H1 (cell line): ENCODE measurements around the gene PLCH2. TPM values are rescaled to one million over a fixed set of nuclear protein-coding genes. Genes with fewer than 3 reads are reported as not detected.

Experiments used
- CTCF ChIA-PET: fragments of 300-600 bp; sonication (Branson Sonifier 250); formaldehyde crosslinking; loops from one replicate; lab custom pipeline; 2021; ENCODE audit not compliant: partially characterized antibody; lab: Charles Lee
- POLR2A ChIA-PET: fragments of 300-600 bp; sonication (Branson Sonifier 250); formaldehyde crosslinking; loops from one replicate; lab custom pipeline; 2021; ENCODE audit warnings: inconsistent platforms; ENCODE audit not compliant: partially characterized antibody; lab: Charles Lee
- DNase-seq, 2 experiments: peaks; one replicate each; pipeline versions ENCODE4 v3.0.0 to v3.0.0-alpha.2; 2010 to 2022; ENCODE audit warnings: low spot score in 2 of 2, low read depth in 1 of 2, mixed read lengths in 1 of 2
- FAIRE-seq: peaks from 2 replicates; lab custom pipeline; 2011; peaks lifted over from hg19 to GRCh38; lab: Jason Lieb, UNC
- H2AFZ ChIP-seq: 2 replicates; pipeline ENCODE4 v1.8.1; 2012; ENCODE audit warnings: low read length, inconsistent platforms
- H2AK5ac ChIP-seq: 2 replicates; pipeline ENCODE4 v1.6.1; 2013; ENCODE audit warnings: low read depth, low read length
- H2BK120ac ChIP-seq: replicated peaks from 2 replicates; pipeline ENCODE3; 2013; ENCODE audit warnings: low read depth, low read length, inconsistent platforms
- H2BK12ac ChIP-seq: 2 replicates; pipeline ENCODE4 v1.6.1; 2013; ENCODE audit warnings: low read depth, low read length
- H2BK15ac ChIP-seq: 2 replicates; pipeline ENCODE4 v1.6.1; 2013; ENCODE audit warnings: low read length
- H2BK20ac ChIP-seq: 2 replicates; pipeline ENCODE4 v1.6.1; 2013; ENCODE audit warnings: low read length
- H2BK5ac ChIP-seq: 2 replicates; pipeline ENCODE4 v1.6.1; 2013; ENCODE audit warnings: low read depth, low read length
- H3K14ac ChIP-seq: 2 replicates; pipeline ENCODE4 v1.6.1; 2013; ENCODE audit warnings: inconsistent platforms; ENCODE audit not compliant: insufficient read length
- H3K18ac ChIP-seq: 2 replicates; pipeline ENCODE4 v1.6.1; 2013; ENCODE audit warnings: low read length; ENCODE audit errors: extremely low read depth
- H3K23ac ChIP-seq: 2 replicates; pipeline ENCODE4 v1.6.1; 2013; ENCODE audit warnings: inconsistent platforms; ENCODE audit not compliant: insufficient read length
- H3K23me2 ChIP-seq: 2 replicates; pipeline ENCODE4 v1.6.1; 2013; ENCODE audit warnings: low read depth, low read length
- H3K27ac ChIP-seq: 2 replicates; pipeline ENCODE4 v1.6.1; 2011; ENCODE audit warnings: low read depth, low read length, inconsistent platforms
- H3K27me3 ChIP-seq, 4 experiments: replicated peaks in 1 of 4; 1 replicate in 1 of 4; 2 replicates in 3 of 4; pipeline versions ENCODE4 v1.6.1 to v1.8.1; 2011 to 2013; ENCODE audit warnings: low read length in 3 of 4, mild to moderate bottlenecking in 3 of 4, inconsistent platforms in 2 of 4, mixed read lengths in 2 of 4, moderate library complexity in 1 of 4; ENCODE audit not compliant: control insufficient read depth in 3 of 4, insufficient read depth in 3 of 4; ENCODE audit errors: extremely low read depth in 1 of 4
- H3K36me3 ChIP-seq, 4 experiments: 2 replicates each; pipeline versions ENCODE4 v1.6.1 to v1.8.1; 2011 to 2013; ENCODE audit warnings: mild to moderate bottlenecking in 4 of 4, low read length in 3 of 4, moderate library complexity in 2 of 4, control low read depth in 1 of 4, inconsistent platforms in 1 of 4; ENCODE audit not compliant: insufficient read depth in 4 of 4, control insufficient read depth in 2 of 4
- H3K4ac ChIP-seq: replicated peaks from 2 replicates; pipeline ENCODE3; 2013; ENCODE audit warnings: low read length, low read depth, mixed read lengths, inconsistent platforms; ENCODE audit not compliant: insufficient read length
- H3K4me1 ChIP-seq, 4 experiments: replicated peaks in 1 of 4; 1 replicate in 1 of 4; 2 replicates in 3 of 4; pipeline versions ENCODE4 v1.6.1 to v1.8.1; 2011 to 2013; ENCODE audit warnings: low read length in 3 of 4, inconsistent platforms in 2 of 4, mixed read lengths in 1 of 4; ENCODE audit not compliant: insufficient read depth in 4 of 4, control insufficient read depth in 3 of 4
- H3K4me2 ChIP-seq, 2 experiments: 2 replicates each; pipeline versions ENCODE4 v1.6.1 to v1.8.1; 2011 to 2013; ENCODE audit warnings: low read depth in 2 of 2, low read length in 2 of 2, control low read depth in 1 of 2, inconsistent platforms in 1 of 2, mild to moderate bottlenecking in 1 of 2; ENCODE audit not compliant: insufficient read depth in 1 of 2
- H3K4me3 ChIP-seq, 4 experiments: fragments of 200-600, 300-600 bp in 1 of 4; sonication (generic), shearing (Covaris generic), sonication (Bioruptor Twin) in 1 of 4; 2 replicates each; pipeline versions ENCODE4 v1.5.1 to v1.8.1; 2011 to 2016; ENCODE audit warnings: low read length in 4 of 4, low read depth in 3 of 4, control low read depth in 2 of 4, inconsistent platforms in 2 of 4, mild to moderate bottlenecking in 2 of 4, mixed read lengths in 1 of 4, moderate library complexity in 1 of 4; ENCODE audit not compliant: insufficient read depth in 2 of 4; ENCODE audit errors: extremely low read depth in 1 of 4
- H3K56ac ChIP-seq: replicated peaks from 2 replicates; pipeline ENCODE3; 2013; ENCODE audit warnings: low read depth, mild to moderate bottlenecking, mixed read lengths, low read length, inconsistent platforms; ENCODE audit not compliant: insufficient read length
- H3K79me1 ChIP-seq: 2 replicates; pipeline ENCODE4 v1.6.1; 2013; ENCODE audit warnings: low read depth, low read length, control low read depth
- H3K79me2 ChIP-seq, 2 experiments: 2 replicates each; pipeline versions ENCODE4 v1.6.1 to v1.8.1; 2012 to 2013; ENCODE audit warnings: low read length in 2 of 2, mild to moderate bottlenecking in 2 of 2, inconsistent platforms in 1 of 2; ENCODE audit not compliant: insufficient read depth in 2 of 2, control insufficient read depth in 1 of 2
- H3K9ac ChIP-seq, 4 experiments: replicated peaks in 1 of 4; 1 replicate in 1 of 4; 2 replicates in 3 of 4; pipeline versions ENCODE4 v1.6.1 to v1.8.1; 2011 to 2013; ENCODE audit warnings: low read depth in 3 of 4, low read length in 3 of 4, control low read depth in 2 of 4, mild to moderate bottlenecking in 2 of 4, moderate library complexity in 2 of 4, inconsistent platforms in 1 of 4; ENCODE audit errors: extremely low read depth in 1 of 4
- H3K9me3 ChIP-seq, 2 experiments: 2 replicates each; pipeline versions ENCODE4 v1.6.1 to v1.8.1; 2012 to 2013; ENCODE audit warnings: mild to moderate bottlenecking in 2 of 2, moderate library complexity in 2 of 2, control low read depth in 1 of 2, inconsistent platforms in 1 of 2, low read depth in 1 of 2, low read length in 1 of 2, mixed read lengths in 1 of 2; ENCODE audit not compliant: insufficient read depth in 2 of 2
- H4K20me1 ChIP-seq, 2 experiments: replicated peaks in 1 of 2; 2 replicates each; pipeline versions ENCODE3 to v1.8.1; 2011 to 2013; ENCODE audit warnings: inconsistent platforms in 2 of 2, low read length in 2 of 2, mild to moderate bottlenecking in 1 of 2; ENCODE audit not compliant: insufficient read depth in 2 of 2, control insufficient read depth in 1 of 2
- H4K5ac ChIP-seq: 2 replicates; pipeline ENCODE4 v1.6.1; 2013; ENCODE audit warnings: low read length, low read depth, mixed read lengths, inconsistent platforms; ENCODE audit not compliant: insufficient read length
- H4K8ac ChIP-seq: 2 replicates; pipeline ENCODE4 v1.8.0; 2013; ENCODE audit warnings: mild to moderate bottlenecking, moderate library complexity, low read length, inconsistent platforms; ENCODE audit not compliant: insufficient read depth; ENCODE audit errors: extremely low read depth
- H4K91ac ChIP-seq: replicated peaks from 2 replicates; pipeline ENCODE3; 2013; ENCODE audit warnings: low read length, mixed read lengths, inconsistent platforms; ENCODE audit not compliant: insufficient read length
- ATF2 ChIP-seq: IDR thresholded peaks from 2 replicates; pipeline ENCODE4 v1.6.1; 2012; ENCODE audit warnings: low read length, inconsistent platforms
- BRCA1 ChIP-seq: IDR thresholded peaks from 2 replicates; pipeline ENCODE4 v1.6.1; 2012; ENCODE audit warnings: low read depth, low read length, improper control_type of control experiment
- RNF2 ChIP-seq: fragments of 200-900, 300-1000 bp; sonication (generic); IDR thresholded peaks from 2 replicates; pipeline ENCODE4 v1.7.1; 2016; ENCODE audit warnings: borderline replicate concordance, low read depth, mild to moderate bottlenecking, antibody characterized with exemption, low read length; ENCODE audit not compliant: poor library complexity, severe bottlenecking; ENCODE audit errors: missing control alignments
- SIX5 ChIP-seq: IDR thresholded peaks from 2 replicates; pipeline ENCODE4 v1.6.1; 2011; ENCODE audit warnings: mild to moderate bottlenecking, low read depth, low read length
- TCF12 ChIP-seq: IDR thresholded peaks from 2 replicates; pipeline ENCODE4 v1.6.1; 2011; ENCODE audit warnings: low read depth, mild to moderate bottlenecking, low read length
- USF2 ChIP-seq: IDR thresholded peaks from 2 replicates; pipeline ENCODE4 v1.6.1; 2011; ENCODE audit warnings: low read length, improper control_type of control experiment
- ZNF274 ChIP-seq: IDR thresholded peaks from 2 replicates; pipeline ENCODE4 v1.7.0; 2012; ENCODE audit warnings: low read length, borderline replicate concordance; ENCODE audit errors: extremely low read depth
- WGBS, 2 experiments: shearing (Covaris generic) in 1 of 2; methylation state at CpG; one replicate each; pipeline versions ENCODE4 v1.1.6 to v1.1.7; 2013 to 2015; ENCODE audit warnings: low lambda C conversion rate in 2 of 2, mixed read lengths in 2 of 2, inconsistent platforms in 1 of 2, low coverage in 1 of 2, missing lambda C conversion rate in 1 of 2; ENCODE audit not compliant: insufficient replicate concordance in 2 of 2, insufficient coverage in 1 of 2, insufficient read length in 1 of 2; ENCODE audit errors: extremely low coverage in 1 of 2, missing lambda C conversion rate in 1 of 2; 5-methylcytosine and 5-hydroxymethylcytosine counted together
- polyA plus RNA-seq, 7 experiments: library from polyadenylated mRNA; depleted of rRNA in 3 of 7; stranded (reverse) in 5 of 7; unstranded in 2 of 7; fragments of >200 nt in 5 of 7; fragments of 200-250 nt in 2 of 7; gene quantifications; 1 replicate in 5 of 7; 2 replicates in 1 of 7; 4 replicates in 1 of 7; pipeline versions ENCODE4 v1.2.1 to v1.2.3, GENCODE V29; 2011 to 2013; ENCODE audit warnings: missing spikeins in 2 of 7, mixed read lengths in 2 of 7
- total RNA-seq: library from RNA; stranded (reverse); fragmentation: NEBNext Ultra II Directional; extraction: Animal tissue kit (Norgen Biotek cat#: 25700); gene quantifications from 2 replicates; pipeline ENCODE4 v1.2.1, GENCODE V29; 2021

Gene PLCH2
- total and polyA plus RNA-seq, 2 of the 8 experiments (the other 6 are each of a cell fraction or from before 2014, with no cell fraction given) = 0.14 to 0.19 TPM

GRCh38 chr1:2483026-2483425, 6.9 kb downstream of the PLCH2 start:
- peaks cover 0 to 7% of the 10 kb centered on the region in 2 experiments for H4K20me1 ChIP-seq
- no peak overlapping the region for H2BK15ac ChIP-seq
- H2BK12ac ChIP-seq = no peak overlapping the region
- TF ChIP-seq BRCA1 (no peak), USF2 (no peak), SIX5 (no peak), ZNF274 (no peak), ATF2 (no peak), RNF2 (no peak), TCF12 (no peak)

More at GRCh38 chr1:2483026-2483425, 6.9 kb downstream of the PLCH2 start:
- Histone ChIP-seq H2AFZ (no peak overlapping the region), H3K23ac (no peak overlapping the region), H4K5ac (no peak overlapping the region), H3K9me3 (peaks cover 0 to 12% of the 10 kb centered on the region in 2 experiments; a peak in 2 of 4 replicates), H3K23me2 (no peaks in the 10 kb centered on the region; the same call in 1 of the 2 replicates), H3K18ac (no peak overlapping the region), H3K9ac (no peak overlapping the region), H4K91ac (no peak overlapping the region), H2BK5ac (no peak overlapping the region), H3K4me1 (no peaks in the 10 kb centered on the region), H3K79me2 (no peaks in the 10 kb centered on the region), H3K56ac (no peak overlapping the region), H3K36me3 (no peaks in the 10 kb centered on the region), H2BK120ac (no peak overlapping the region), H3K27ac (no peak overlapping the region), H3K4me3 (no peak overlapping the region), H3K27me3 (0 out of 7 replicates have a peak, but pooled peaks cover 0 to 2% (median 0%) of the 10 kb centered on the region in 4 experiments), H2BK20ac (no peak overlapping the region), H3K4ac (no peak overlapping the region), H4K8ac (no peak overlapping the region), H3K14ac (no peak overlapping the region), H2AK5ac (no peak overlapping the region), H3K79me1 (no peaks in the 10 kb centered on the region), H3K4me2 (no peak overlapping the region)
- ChIA-PET CTCF (interaction anchor here (0.9 to 1.3 kb wide), 2 partner anchors 37 to 51 kb away, joined by 3 read pairs; no protein-coding TSS in a partner anchor), POLR2A (no interaction called here)
- 91% methylated on average over 11 of the region's 13 CpGs; no CpG with 5 or more reads in 1 of the 2 experiments for WGBS, 2 experiments
- FAIRE-seq (no peak), DNase-seq (no peak)
